ENCODE results near the gene APP. TPM values are rescaled to one million over a fixed set of nuclear protein-coding genes. Genes with fewer than 3 reads are reported as not detected.

The APP gene
- total RNA-seq, 1 experiment from 2014 or later: 531 TPM

GRCh38 chr21:25831300-25831960 is 339.1 kb downstream of the APP start:
- Histone ChIP-seq H3K4me3 (ENCODE audit: low read depth, low read length, poor library complexity, severe bottlenecking) (no peak overlapping the region), H3K27ac (ENCODE audit: low read depth, low read length, poor library complexity, severe bottlenecking) (no peak overlapping the region), H3K4me1 (ENCODE audit: insufficient read depth, low read length, poor library complexity, severe bottlenecking) (no peaks in the 10 kb centered on the region), H3K36me3 (ENCODE audit: insufficient read depth, low read length, poor library complexity, severe bottlenecking) (no peaks in the 10 kb centered on the region), H3K9me3 (ENCODE audit: low read depth, low read length, poor library complexity, severe bottlenecking) (no peaks in the 10 kb centered on the region), H3K27me3 (replicated peaks; ENCODE audit: insufficient read depth, low read depth, low read length, poor library complexity) (no peaks in the 10 kb centered on the region)
- TF ChIP-seq EZH2 (IDR thresholded peaks at IDR 0.05; ENCODE audit: borderline replicate concordance, low read depth, low read length, poor library complexity, severe bottlenecking): no peak
- TF ChIP-seq, protein P1, sequence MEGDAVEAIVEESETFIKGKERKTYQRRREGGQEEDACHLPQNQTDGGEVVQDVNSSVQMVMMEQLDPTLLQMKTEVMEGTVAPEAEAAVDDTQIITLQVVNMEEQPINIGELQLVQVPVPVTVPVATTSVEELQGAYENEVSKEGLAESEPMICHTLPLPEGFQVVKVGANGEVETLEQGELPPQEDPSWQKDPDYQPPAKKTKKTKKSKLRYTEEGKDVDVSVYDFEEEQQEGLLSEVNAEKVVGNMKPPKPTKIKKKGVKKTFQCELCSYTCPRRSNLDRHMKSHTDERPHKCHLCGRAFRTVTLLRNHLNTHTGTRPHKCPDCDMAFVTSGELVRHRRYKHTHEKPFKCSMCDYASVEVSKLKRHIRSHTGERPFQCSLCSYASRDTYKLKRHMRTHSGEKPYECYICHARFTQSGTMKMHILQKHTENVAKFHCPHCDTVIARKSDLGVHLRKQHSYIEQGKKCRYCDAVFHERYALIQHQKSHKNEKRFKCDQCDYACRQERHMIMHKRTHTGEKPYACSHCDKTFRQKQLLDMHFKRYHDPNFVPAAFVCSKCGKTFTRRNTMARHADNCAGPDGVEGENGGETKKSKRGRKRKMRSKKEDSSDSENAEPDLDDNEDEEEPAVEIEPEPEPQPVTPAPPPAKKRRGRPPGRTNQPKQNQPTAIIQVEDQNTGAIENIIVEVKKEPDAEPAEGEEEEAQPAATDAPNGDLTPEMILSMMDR (conservative IDR thresholded peaks at IDR 0.05; ENCODE audit: low read depth, low read length): no peak
- intact Hi-C loops (cut with micrococcal nuclease; ENCODE audit: unreplicated experiment): no loop called here
- no TSS peak for BruUV-seq (replicated peaks)
- POLR2A ChIA-PET (ENCODE audit: low non-redundant PET): no interaction called here
- CTCF ChIA-PET: no interaction called here
- DNase-seq (ENCODE audit: low spot score): no peak

All from A673 (cell line).